ENCODE data around the gene MACROD2.

The MACROD2 gene

GRCh38 chr20:14698125-14698524 lies 702.8 kb downstream of the MACROD2 start:
- in situ Hi-C loops (cut with MboI; ENCODE audit: low sequenced_read_pairs): no loop called here

- in situ Hi-C loops (cut with MboI; ENCODE audit: low sequenced_read_pairs): no loop called here
Measured at GRCh38 chr20:14698605-14699373, 703.5 kb downstream of the MACROD2 start.

GRCh38 chr20:14700639-14700960 lies 705.3 kb downstream of the MACROD2 start:
- in situ Hi-C loops (cut with MboI; ENCODE audit: low sequenced_read_pairs): no loop called here

GRCh38 chr20:14701326-14701725 lies 706.0 kb downstream of the MACROD2 start:
- in situ Hi-C loops (cut with MboI; ENCODE audit: low sequenced_read_pairs): no loop called here

GRCh38 chr20:14706555-14706954 lies 711.2 kb downstream of the MACROD2 start:
- in situ Hi-C loops (cut with MboI; ENCODE audit: low sequenced_read_pairs): no loop called here

- in situ Hi-C loops (cut with MboI; ENCODE audit: low sequenced_read_pairs): no loop called here
Measured at GRCh38 chr20:14707026-14707680, 711.8 kb downstream of the MACROD2 start.

GRCh38 chr20:14707865-14708596 lies 712.7 kb downstream of the MACROD2 start:
- in situ Hi-C loops (cut with MboI; ENCODE audit: low sequenced_read_pairs): no loop called here

GRCh38 chr20:14709439-14709838 lies 714.1 kb downstream of the MACROD2 start:
- in situ Hi-C loops (cut with MboI; ENCODE audit: low sequenced_read_pairs): no loop called here

GRCh38 chr20:14710951-14711350 lies 715.6 kb downstream of the MACROD2 start:
- in situ Hi-C loops (cut with MboI; ENCODE audit: low sequenced_read_pairs): no loop called here

GRCh38 chr20:14711652-14712051 lies 716.3 kb downstream of the MACROD2 start:
- in situ Hi-C loops (cut with MboI; ENCODE audit: low sequenced_read_pairs): no loop called here

- in situ Hi-C loops (cut with MboI; ENCODE audit: low sequenced_read_pairs): no loop called here
Measured at GRCh38 chr20:14712302-14712739, 717.0 kb downstream of the MACROD2 start.

GRCh38 chr20:14715400-14715799 lies 720.1 kb downstream of the MACROD2 start:
- in situ Hi-C loops (cut with MboI; ENCODE audit: low sequenced_read_pairs): no loop called here

GRCh38 chr20:14716351-14716801 lies 721.1 kb downstream of the MACROD2 start:
- in situ Hi-C loops (cut with MboI; ENCODE audit: low sequenced_read_pairs): no loop called here

- in situ Hi-C loops (cut with MboI; ENCODE audit: low sequenced_read_pairs): no loop called here
Measured at GRCh38 chr20:14717134-14717999, 722.1 kb downstream of the MACROD2 start.

- in situ Hi-C loops (cut with MboI; ENCODE audit: low sequenced_read_pairs): no loop called here
Measured at GRCh38 chr20:14720251-14720650, 724.9 kb downstream of the MACROD2 start.

- in situ Hi-C loops (cut with MboI; ENCODE audit: low sequenced_read_pairs): no loop called here
Measured at GRCh38 chr20:14721926-14722452, 726.7 kb downstream of the MACROD2 start.

- in situ Hi-C loops (cut with MboI; ENCODE audit: low sequenced_read_pairs): no loop called here
Measured at GRCh38 chr20:14723614-14724013, 728.3 kb downstream of the MACROD2 start.

- in situ Hi-C loops (cut with MboI; ENCODE audit: low sequenced_read_pairs): no loop called here
Measured at GRCh38 chr20:14724036-14724435, 728.7 kb downstream of the MACROD2 start.

- in situ Hi-C loops (cut with MboI; ENCODE audit: low sequenced_read_pairs): no loop called here
Measured at GRCh38 chr20:14724468-14724867, 729.2 kb downstream of the MACROD2 start.

GRCh38 chr20:14726591-14726990 lies 731.3 kb downstream of the MACROD2 start:
- in situ Hi-C loops (cut with MboI; ENCODE audit: low sequenced_read_pairs): no loop called here
